HL-60/S4 treated with phorbol 12-myristate 13-acetate at 8.2 ng/mL for 4 days and 3 days (cell line): ENCODE results near the gene TOMM22.
"Not testable (repeated sequence)": the region's sequence is repeated elsewhere in the genome, so short reads cannot be mapped to it uniquely, and the experiment has no call there.

Experiments
- in situ Hi-C: fragments of 300-500 bp; cut with MboI; formaldehyde crosslinking; loops from 2 replicates; pipeline ENCODE4 v1.15.0; 2022; ENCODE audit warnings: low sequenced_read_pairs

Gene TOMM22

DNA sequence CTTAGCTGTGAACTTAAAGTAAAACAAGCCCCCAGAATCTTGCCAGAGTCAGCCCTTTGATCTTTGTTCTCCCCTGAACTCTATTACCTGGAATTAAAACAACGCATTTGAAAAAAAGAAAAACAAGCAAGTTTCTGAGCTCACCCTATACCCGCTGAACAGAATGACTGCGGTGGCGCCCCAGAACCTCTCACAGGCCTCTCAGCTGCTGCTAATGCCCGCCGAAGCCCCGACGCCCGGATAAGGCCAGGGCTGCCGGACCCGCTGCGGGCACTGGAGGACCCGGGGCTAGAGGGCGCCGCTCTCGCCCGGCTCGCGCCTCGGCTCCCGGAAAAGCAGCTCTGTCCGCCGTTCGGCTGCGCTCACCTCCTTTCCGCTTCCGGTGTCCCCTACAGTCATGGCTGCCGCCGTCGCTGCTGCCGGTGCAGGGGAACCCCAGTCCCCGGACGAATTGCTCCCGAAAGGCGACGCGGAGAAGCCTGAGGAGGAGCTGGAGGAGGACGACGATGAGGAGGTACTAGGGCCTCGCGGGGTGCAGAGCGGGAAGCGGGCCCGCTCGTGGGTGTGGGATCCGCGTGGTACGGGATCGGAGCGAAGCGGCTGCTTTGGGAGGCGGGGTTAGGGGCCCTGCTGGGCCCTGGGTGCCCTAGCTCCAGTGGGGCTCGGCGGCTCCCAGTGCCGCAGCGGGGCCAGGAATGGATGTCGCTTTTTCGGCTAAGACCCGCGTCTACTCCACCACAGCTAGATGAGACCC, at the start of gene TOMM22:
TOMM22 (plus strand) TSS at position 376 of the 754 bp plus-strand sequence; CDS start at position 398, 22 bp downstream.
- in situ Hi-C loops, result no loop called here

DNA sequence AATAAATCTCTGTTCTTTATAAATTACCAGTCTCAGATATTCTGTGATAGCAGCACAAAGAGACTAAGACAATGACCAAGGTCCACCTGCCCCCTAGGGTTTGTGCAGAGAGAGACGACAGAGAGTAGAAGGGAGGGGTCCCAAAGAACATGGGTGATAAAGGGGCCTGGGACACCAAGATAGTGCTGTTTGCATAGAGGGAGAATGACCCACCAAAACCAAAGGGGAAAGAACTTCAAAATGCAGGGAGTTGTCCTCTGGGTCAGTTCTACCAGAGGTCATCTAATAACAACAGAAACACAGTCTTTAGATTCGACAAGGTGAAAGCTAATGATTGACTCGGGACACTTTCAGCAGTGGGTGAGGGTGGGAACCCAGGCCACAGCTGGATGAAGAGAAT, 49.2 kb upstream of the TOMM22 start:
- in situ Hi-C loops, result no loop called here

DNA sequence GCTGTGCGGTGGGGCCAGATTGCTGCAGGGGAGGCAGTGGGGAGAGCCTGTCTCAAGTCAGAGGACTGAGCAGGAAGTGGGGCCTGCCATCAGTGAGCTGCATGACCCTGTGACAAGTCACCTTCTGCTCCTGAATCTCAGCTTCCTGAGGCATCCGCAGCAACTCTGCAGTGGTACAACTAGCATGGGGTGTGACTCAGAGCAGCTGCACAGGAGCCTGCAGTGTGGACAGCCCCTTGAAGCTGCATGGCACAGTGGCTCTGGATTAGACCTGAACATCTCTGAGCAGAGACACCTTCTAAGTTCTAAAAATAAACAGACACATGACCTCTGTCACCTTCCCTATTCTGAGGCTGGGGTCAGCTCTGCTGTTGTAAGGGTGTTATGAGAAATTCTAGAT, 43.5 kb upstream of the TOMM22 start:
- in situ Hi-C loops, result no loop called here

DNA sequence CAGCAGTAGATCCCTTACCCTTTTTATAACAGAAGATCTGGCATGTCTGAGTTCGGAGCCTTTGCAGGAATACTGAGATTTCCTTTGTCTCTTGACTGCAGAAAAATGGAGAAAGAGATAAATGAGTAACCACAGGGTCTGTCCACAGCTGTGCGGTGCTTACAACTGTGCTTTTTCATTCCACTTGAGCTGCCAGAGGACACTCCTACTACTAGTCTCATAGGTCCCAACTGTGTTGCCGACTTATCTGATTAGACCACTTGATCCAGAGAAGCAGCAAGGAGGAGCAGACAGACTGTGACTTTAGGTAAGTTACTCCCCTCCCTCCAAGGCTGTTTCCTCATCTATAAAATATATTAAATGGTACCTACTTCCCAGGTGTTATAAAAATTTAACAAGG, 43.0 kb upstream of the TOMM22 start:
- in situ Hi-C loops, result no loop called here

DNA sequence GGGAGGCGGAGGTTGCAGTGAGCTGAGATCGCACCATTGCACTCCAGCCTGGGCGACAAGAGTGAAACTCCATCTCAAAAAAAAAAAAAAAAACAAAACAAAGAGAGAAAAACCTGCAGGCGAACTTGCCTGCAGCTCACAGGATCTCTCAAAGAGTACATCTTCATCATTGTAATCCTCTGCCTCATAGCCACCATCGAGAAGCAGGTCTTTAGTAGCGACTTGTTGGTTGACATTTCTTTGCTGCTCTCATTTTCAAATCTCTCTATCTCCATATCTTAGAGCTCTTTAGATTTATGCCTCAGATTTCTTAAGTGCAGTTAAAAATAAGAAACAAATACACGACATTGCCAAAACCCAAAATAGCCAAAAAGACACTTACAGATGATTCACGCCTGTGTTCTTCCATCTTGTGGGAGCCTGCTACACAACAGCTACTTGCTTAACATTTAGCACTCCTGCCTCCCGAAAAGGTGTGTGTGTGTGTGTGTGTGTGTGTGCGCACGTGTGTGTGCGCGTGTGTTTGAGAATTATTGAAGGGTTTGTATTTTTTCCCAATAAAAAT, 40.2 kb upstream of the TOMM22 start:
- in situ Hi-C loops, result no loop called here

DNA sequence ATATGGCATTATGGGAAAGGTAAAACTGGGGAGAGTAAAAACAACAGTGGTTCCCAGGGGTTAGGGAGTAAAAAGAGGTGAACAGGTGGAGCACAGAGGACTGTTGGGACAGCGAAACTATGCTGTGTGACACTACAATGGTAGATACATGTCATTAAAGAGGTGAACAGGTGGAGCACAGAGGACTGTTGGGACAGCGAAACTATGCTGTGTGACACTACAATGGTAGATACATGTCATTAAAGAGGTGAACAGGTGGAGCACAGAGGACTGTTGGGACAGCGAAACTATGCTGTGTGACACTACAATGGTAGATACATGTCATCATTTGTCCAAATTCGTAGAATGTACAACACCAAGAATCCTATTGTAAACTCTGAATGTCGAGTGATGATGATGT, 37.5 kb upstream of the TOMM22 start:
- in situ Hi-C loops, result not testable (repeated sequence)

DNA sequence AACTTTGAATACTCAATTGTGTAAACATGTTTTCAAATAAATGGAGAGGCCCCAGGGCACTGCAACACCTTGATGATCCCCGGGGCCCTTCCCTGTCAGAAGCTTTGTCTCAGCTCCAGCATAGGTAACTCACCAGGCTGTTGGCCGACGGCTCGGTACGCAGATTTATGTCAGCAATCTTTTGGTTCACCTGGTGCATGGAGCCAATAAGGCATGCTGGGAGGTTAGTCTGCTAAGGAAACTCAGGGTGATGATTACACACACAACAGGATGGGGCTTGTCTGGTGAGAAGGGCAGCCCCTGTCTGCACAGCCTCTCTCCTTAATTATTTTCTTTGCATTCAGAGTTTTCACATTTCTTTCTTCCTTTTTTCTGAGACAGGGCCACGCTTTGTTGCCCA, 36.3 kb upstream of the TOMM22 start:
- in situ Hi-C loops, result no loop called here

DNA sequence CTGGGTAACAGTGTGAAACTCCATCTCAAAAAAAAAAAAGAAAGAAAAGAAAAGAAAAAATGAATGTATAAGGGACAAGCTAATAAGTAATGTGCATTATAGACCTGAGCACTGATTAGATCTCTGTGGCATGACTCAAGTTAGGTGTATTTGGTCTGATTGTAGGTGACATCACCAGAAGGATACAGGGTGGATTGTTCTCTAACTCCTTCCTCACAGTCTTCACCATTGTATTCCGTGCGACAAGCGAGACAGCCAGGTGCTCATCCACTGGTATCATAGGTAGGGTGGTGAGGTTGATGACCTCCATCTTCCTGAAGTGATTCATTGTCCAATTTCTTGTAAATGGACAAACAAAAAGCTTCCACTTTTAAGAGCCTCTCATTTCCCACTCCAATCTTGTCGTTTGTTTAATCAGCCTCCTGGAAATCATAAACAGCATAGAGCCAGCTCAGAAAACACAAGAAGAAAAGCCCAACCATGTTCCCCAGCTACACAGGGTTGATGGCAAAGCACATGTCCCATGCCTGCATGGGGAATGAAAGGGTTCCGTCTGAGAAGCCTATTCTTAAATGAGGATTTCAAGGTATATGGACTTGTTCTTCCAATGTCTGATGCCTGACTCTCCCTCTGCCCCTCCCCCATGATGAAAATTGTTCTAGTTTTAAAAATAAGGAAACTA, 31.8 kb upstream of the TOMM22 start:
- in situ Hi-C loops, result no loop called here

DNA sequence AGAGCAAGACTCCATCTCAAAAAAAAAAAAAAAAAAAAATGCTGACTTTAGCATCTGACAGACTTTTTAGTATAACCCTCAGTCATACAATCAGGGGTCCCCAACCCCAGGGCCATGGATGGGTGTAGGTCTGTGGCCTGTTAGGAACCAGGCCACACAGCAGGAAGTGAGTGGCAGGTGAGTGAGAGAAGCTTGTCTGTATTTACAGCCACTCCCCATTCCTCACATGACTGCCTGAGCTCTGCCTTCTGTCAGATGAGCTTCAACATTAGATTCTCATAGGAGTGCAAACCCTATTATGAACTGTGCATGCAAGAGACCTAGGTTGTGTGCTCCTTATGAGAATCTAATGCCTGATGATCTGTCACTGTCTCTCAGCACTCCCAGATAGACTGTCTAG, 28.9 kb upstream of the TOMM22 start:
- in situ Hi-C loops, result no loop called here

DNA sequence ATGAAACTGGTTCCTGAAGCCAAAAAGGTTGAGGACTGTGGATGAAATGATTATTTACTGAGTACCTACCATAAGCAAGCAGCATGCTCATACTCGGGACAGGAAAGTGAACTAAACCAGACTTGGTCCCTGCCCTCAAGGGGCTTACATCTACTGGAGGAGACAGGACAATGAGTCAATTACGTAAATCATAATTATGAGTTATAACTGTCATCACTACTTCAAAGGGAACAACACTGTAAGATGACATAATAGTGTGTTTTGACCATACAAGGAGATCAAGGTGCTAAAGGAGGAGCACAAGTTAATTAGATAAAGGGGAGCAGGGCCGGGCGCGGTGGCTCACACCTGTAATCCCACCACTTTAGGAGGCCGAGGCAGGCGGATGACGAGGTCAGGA, 28.0 kb upstream of the TOMM22 start:
- in situ Hi-C loops, result no loop called here

DNA sequence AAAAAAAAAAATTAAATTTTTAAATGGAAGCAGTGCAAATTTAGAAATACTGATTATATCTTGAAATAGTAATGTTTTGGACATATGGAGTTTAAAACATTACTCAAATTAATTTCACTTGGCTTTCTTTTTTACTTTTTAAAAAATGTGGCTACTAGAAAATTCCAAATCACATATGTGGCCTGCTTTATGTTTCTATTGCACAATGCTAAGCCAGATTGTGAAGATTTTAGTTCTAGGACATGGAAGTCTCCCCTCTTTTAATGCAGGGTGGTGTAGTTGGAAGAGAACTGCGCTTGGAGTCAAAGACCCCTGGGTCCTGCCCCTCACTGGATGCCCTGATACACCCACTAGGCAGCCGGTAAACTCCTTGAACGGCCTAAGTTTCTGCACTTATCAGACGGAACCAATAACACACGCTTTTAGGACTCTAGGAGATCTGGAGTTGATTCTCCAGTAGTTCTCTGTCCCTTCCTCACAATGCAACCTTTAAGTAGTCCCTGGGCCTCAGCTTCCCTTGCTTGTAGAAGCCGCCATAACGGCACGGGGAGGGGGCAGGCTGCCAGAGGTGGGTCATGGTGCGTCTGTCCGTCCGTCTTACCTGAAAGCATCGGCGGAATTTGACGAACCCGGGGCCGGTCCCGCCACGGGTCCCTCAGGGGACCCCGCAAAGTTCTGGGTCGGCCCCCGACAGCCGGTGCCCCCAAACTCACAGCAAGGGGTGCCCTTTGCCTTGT, 26.1 kb upstream of the TOMM22 start:
- in situ Hi-C loops, result no loop called here

DNA sequence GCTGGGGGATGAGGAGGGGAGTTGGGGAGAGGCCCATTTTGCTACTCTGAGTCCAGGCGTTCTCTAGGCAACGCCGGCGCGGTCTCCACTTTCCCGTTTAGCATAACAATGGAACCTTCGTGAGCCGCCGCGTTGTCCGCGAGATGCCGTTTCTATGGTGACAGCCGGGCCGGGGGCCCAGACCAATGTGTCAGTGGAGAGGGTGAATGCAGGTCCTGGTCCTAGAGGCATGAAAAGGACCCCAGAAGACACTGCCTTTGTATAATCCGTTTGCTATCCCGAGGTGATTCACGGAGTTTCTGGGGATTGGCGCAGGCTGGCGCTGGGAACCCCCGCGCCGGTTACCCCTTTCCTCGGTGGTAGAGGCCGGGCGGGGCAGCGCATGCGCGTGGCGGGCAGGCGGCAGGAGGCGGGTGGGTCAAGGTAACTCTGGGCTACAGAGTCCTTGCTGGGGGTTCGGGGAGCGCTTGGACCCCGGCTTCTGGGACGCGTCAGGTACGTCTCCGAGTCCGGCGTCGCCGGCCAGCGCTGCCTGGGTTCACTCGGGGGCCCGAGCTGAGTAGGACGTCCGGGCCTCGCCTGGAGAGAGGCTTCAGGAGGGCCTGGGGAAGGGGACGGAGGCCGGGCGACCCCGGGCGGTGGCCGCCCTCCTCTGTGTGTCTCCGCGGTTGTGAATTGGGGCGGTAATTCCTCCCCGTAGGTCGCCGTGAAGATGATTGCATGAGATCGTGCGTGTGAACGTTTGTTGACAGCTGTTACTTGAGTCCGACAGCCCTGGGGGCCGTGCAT, 25.3 kb upstream of the TOMM22 start, which contains the start of the genes CBY1 and FAM227A:
CBY1 (plus strand) TSS at position 383 of the 789 bp plus-strand sequence. CDS start 11,417 bp downstream, outside the sequence.
FAM227A (minus strand) TSS at position 137 of the 789 bp plus-strand sequence. CDS start 6,224 bp downstream, outside the sequence.
- in situ Hi-C loops, result no loop called here

DNA sequence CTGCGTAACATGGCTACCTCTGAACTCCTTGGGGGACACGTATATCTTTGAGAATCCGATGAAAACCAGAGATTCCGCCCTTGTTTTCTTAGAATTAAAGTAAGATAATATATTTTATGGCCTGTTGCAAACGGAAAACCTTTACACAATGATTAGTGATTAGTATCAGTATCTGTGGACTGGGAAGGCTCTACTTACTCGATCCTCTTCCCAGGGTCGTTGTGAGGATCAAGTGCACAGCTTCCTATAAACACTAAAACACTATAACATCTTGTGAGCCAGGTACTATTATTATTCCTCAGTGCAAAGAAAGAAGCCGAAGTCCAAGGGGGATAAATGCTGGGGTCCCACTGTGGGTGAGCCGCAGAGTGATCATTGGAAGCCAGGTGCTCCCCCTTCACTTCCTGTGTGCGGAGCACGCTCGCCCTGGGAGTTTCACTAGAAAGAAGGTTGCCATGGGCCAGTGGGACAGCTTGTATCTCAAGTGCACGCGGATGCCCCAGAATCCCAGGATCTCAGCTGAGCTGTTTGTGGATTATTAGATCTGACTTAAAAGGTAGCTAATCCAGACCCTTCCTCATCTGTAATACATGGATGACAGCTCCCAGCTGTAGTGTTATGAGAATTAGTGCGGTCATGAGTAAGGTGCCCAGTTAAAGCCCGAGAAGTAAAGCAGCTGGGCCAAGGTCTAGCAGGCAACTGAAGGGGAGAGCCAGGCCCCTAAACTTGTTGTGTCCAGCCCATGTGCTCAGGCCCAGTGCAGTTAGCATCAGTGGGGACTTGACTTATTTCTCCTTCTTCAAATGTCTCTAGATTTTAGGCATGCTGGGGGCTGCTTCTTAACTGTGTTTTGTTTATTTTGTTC, 24.5 kb upstream of the TOMM22 start:
- in situ Hi-C loops, result no loop called here

DNA sequence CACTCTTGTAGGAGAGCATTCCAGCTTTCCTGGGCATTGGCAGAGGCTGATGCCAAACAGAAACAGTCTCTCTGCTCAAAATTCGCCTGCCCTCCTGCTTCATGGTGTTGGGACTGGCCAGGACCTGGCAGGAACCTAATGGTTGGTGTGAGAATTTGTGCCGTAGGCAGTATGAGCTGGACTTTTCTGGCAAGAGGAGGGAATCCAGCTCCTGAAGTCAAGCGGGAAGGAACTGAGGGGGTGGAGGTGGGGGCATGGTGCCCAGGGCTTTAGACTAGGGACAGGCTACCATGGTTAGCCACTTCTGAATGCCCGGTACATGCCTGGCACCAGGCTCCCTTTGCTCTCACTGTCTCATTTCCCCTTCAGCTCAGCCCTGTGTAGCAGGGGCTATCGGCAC, 6.9 kb upstream of the TOMM22 start:
- in situ Hi-C loops, result no loop called here

DNA sequence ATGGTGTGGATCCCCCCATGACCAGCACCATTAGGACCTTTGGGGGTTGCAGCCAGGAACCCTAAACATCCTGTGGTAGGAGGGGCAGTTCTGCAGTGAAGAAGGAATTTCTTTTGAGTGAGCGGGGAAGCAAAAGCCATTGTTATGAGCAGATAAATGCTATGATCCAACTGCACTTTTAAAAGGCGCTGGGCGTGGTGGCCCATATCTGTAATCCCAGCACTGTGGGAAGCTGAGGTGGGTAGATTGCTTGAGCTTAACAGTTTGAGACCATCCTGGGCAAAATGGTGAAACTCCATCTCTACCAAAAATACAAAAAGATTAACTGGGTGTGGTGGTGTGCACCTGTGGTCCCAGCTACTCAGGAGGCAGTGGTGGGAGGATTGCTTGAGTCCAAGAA, 5.9 kb upstream of the TOMM22 start:
- in situ Hi-C loops, result no loop called here

DNA sequence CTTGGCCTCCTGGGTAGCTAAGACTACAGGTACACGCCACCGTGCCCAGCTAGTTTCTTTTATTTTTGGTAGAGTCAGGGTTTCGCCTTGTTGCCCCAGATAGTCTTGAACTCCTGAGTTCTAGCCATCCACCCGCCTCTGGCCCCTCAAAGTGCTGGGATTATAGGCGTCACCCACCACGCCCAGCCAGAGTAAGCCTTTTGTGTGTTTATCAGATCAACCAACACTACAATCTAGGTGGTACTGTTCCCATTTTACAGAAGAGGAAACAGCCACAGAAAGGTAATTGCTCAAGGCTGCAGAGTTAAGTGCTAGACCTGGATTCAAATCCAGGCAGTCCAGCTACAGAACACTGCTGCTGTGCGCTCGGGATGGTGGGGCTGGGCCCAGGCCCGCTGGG, 3.1 kb downstream of the TOMM22 start:
- in situ Hi-C loops, result no loop called here

DNA sequence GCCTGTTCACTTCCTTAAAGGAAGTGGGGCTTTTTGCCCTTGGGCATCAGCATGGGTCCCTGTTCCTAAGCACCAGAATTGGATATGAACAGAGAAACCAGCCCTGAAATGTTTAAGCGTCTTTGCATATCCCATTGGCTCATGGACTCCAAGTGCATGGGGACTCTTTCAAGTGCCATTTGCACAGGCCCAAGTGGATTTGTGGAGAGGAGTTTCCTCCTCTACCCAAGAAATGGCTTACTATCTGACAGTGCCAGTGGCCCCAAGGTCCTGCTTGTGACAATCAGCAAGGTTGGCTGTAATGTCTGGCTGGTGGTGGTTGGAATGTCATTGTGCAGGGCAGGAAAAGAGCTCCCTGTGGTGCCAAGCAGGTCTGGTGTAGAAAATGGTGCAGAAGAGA, 4.0 kb downstream of the TOMM22 start:
- in situ Hi-C loops, result no loop called here

DNA sequence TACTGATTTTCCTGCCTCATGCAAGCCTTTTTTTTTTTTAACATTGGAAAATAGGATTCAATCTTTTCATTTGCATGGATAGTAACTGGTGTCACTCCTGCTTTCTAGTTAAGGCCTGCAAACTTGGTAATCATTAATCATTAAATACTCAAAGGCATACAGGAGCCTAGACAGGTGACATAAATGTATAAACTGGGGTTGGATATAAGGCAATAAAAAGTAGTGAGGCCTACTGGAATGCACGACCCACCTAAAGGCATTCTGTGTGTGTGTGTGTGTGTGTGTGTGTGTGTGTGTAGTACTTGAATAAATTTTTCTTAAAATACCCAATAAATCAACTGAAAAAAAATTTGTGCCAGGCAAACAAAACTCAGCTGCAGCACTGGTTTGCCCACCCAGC, 7.9 kb downstream of the TOMM22 start:
- in situ Hi-C loops, result no loop called here

DNA sequence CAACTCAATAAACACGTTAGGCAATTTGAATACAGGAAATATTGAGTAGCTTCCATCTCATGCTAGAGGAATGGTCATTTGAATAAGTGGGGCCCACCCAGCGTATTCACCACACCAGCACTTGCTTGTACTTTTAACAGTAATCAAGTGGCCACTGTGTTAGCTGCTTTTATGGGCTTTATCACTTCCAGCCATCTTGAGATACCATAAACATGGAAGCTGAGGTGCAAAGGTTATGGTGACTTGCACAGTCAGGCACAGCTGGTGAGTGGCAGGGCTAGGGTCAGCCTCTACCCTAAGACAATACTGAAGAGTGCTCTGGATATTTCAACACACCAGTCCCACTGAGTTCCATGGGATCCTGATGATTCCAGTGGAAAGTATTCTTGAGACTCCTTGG, 12.3 kb downstream of the TOMM22 start:
- in situ Hi-C loops, result no loop called here

DNA sequence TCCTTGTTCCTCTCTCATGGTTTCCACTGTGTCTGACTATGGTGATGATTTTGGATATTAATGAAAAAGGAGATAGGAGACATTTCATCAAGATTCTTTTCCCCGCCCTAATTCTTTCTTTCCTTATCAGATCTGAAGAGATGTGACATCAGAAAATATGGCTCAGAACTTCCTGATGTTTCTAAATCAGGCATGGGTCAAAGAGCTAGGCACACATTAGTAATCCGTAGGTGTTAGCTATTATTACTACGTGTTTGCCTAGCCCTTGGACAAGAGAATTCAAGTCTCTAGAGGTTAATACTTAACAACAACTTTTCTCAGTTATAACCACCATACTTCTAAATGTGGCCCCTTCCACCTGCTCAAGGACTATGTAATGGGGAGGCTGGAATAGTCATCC, 13.2 kb downstream of the TOMM22 start:
- in situ Hi-C loops, result no loop called here
